Astrocyte (in vitro differentiated cells and primary cell): Measurements from ENCODE around the gene EPHA6.

Experiments used
- EZH2 ChIP-seq: IDR thresholded peaks from 2 replicates; pipeline ENCODE4 v1.6.1; 2012; ENCODE audit warnings: mild to moderate bottlenecking, low read length, inconsistent platforms; ENCODE audit not compliant: insufficient read depth
- TF ChIP-seq, protein P1 (sequence below): IDR thresholded peaks from 2 replicates; pipeline ENCODE4 v1.5.1; 2011; ENCODE audit warnings: low read depth, mild to moderate bottlenecking, inconsistent platforms, low read length, moderate library complexity; ENCODE audit not compliant: insufficient read depth

DNA sequence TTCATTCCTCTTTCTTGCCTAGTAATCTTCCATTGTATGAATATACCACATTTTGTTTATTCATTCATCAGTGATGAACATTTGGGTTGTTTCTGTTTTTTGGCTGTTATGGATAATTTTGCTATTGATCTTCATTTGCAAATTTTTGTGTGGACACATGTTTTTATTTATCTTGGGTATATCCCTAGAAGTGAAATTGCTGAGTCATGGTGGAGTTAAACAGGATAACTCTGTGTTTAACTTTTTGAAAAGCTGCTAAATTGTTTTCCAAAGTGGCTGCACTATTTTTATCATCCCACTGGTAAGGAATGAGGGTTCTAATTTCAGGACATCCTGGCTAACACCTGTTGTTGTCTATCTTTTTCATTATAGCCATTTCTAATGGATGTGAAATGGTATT lies 875.6 kb downstream of the EPHA6 start:
- TF ChIP-seq, protein P1, sequence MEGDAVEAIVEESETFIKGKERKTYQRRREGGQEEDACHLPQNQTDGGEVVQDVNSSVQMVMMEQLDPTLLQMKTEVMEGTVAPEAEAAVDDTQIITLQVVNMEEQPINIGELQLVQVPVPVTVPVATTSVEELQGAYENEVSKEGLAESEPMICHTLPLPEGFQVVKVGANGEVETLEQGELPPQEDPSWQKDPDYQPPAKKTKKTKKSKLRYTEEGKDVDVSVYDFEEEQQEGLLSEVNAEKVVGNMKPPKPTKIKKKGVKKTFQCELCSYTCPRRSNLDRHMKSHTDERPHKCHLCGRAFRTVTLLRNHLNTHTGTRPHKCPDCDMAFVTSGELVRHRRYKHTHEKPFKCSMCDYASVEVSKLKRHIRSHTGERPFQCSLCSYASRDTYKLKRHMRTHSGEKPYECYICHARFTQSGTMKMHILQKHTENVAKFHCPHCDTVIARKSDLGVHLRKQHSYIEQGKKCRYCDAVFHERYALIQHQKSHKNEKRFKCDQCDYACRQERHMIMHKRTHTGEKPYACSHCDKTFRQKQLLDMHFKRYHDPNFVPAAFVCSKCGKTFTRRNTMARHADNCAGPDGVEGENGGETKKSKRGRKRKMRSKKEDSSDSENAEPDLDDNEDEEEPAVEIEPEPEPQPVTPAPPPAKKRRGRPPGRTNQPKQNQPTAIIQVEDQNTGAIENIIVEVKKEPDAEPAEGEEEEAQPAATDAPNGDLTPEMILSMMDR = no peak
- TF ChIP-seq EZH2 = no peak
